ENCODE data around the gene TMEM18. TPM values are rescaled to one million over a fixed set of nuclear protein-coding genes. Genes with fewer than 3 reads are reported as not detected.

Gene TMEM18
- total RNA-seq, 2 experiments from 2014 or later, result 22.4 to 25.1 TPM

GRCh38 chr2:634636-635388 lies 42.4 kb downstream of the TMEM18 start:
- Mint-ChIP-seq H3K9me3 (no peaks in the 10 kb centered on the region), H3K27ac (no peak overlapping the region), H3K36me3 (ENCODE audit: low read depth) (no peaks in the 10 kb centered on the region), H3K4me3 (no peak overlapping the region), H3K27me3 (ENCODE audit: low read depth) (no peaks in the 10 kb centered on the region), H3K4me1 (ENCODE audit: low read depth) (peaks cover 5% of the 10 kb centered on the region)
- intact Hi-C loops (cut with micrococcal nuclease), result loop anchor here (5.0 to 10.0 kb wide), 2 partner anchors 200 to 463 kb away; no protein-coding TSS in a partner anchor
- CTCF ChIA-PET, result interaction anchor here (0.7 to 2.0 kb wide), 4 partner anchors 99 to 406 kb away, joined by 3 to 10 read pairs (median 4); no protein-coding TSS in a partner anchor
- no peak for DNase-seq

GRCh38 chr2:634041-634440 lies 43.2 kb downstream of the TMEM18 start:
- CTCF ChIA-PET, result interaction anchor here (1.6 kb wide), 1 partner anchor 104 kb away, joined by 4 read pairs; no protein-coding TSS in a partner anchor
- intact Hi-C loops (cut with micrococcal nuclease), result loop anchor here (10.0 kb wide), 1 partner anchor 199 kb away; no protein-coding TSS in a partner anchor

GRCh38 chr2:633371-633770 lies 43.8 kb downstream of the TMEM18 start:
- Mint-ChIP-seq H3K36me3 (ENCODE audit: low read depth) (no peaks in the 10 kb centered on the region), H3K4me3 (no peak overlapping the region), H3K4me1 (ENCODE audit: low read depth) (peaks cover 5% of the 10 kb centered on the region), H3K27ac (no peak overlapping the region), H3K9me3 (no peaks in the 10 kb centered on the region), H3K27me3 (ENCODE audit: low read depth) (no peaks in the 10 kb centered on the region)
- no peak for DNase-seq
- intact Hi-C loops (cut with micrococcal nuclease), result loop anchor here (10.0 kb wide), 1 partner anchor 199 kb away; no protein-coding TSS in a partner anchor
- CTCF ChIA-PET, result interaction anchor here (1.6 kb wide), 1 partner anchor 103 kb away, joined by 4 read pairs; no protein-coding TSS in a partner anchor

More at GRCh38 chr2:634041-634440, 43.2 kb downstream of the TMEM18 start:
- Mint-ChIP-seq H3K27ac (no peak overlapping the region), H3K9me3 (no peaks in the 10 kb centered on the region), H3K4me3 (no peak overlapping the region), H3K36me3 (ENCODE audit: low read depth) (no peaks in the 10 kb centered on the region), H3K27me3 (ENCODE audit: low read depth) (no peaks in the 10 kb centered on the region), H3K4me1 (ENCODE audit: low read depth) (peaks cover 5% of the 10 kb centered on the region)
- no peak for DNase-seq

GRCh38 chr2:632471-632870 lies 44.7 kb downstream of the TMEM18 start:
- H3K4me3 Mint-ChIP-seq, result no peak overlapping the region
- no peaks in the 10 kb centered on the region for H3K9me3 Mint-ChIP-seq
- H3K27me3 Mint-ChIP-seq (ENCODE audit: low read depth), result no peaks in the 10 kb centered on the region
- intact Hi-C loops (cut with micrococcal nuclease), result loop anchor here (10.0 kb wide), 1 partner anchor 198 kb away; no protein-coding TSS in a partner anchor
- H3K27ac Mint-ChIP-seq, result no peak overlapping the region
- no peaks in the 10 kb centered on the region for H3K36me3 Mint-ChIP-seq (ENCODE audit: low read depth)
- no peak for DNase-seq
- CTCF ChIA-PET, result interaction anchor here (0.7 kb wide), 2 partner anchors 9 to 568 kb away, joined by 3 to 5 read pairs; no protein-coding TSS in a partner anchor
- H3K4me1 Mint-ChIP-seq (ENCODE audit: low read depth), result peaks cover 5% of the 10 kb centered on the region

DNA sequence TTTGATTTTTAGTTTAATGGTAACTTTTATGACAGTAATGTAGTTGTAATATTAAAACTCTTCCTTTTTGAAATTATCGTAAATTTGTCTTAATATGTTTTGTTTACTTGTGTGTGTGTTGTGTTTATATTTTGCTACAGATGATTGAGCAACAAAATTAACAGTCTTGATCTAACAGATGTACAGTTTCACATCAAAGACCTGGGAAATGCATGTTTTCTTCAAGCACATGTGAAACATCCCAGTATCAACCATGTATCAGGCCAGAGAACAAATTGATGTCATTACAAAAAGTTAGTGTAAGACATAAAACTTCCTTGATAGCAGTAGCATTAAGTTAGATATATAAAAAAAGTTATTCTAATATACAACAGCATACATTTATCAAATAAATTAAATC lies 45.5 kb downstream of the TMEM18 start:
- no peak overlapping the region for H3K27ac Mint-ChIP-seq
- CTCF ChIA-PET, result interaction anchor here (0.7 kb wide), 2 partner anchors 8 to 80 kb away, joined by 3 to 5 read pairs; no protein-coding TSS in a partner anchor
- DNase-seq, result no peak
- intact Hi-C loops (cut with micrococcal nuclease), result loop anchor here (10.0 kb wide), 1 partner anchor 197 kb away; no protein-coding TSS in a partner anchor
- no peaks in the 10 kb centered on the region for H3K4me1 Mint-ChIP-seq (ENCODE audit: low read depth)
- no peaks in the 10 kb centered on the region for H3K36me3 Mint-ChIP-seq (ENCODE audit: low read depth)
- no peaks in the 10 kb centered on the region for H3K27me3 Mint-ChIP-seq (ENCODE audit: low read depth)
- H3K9me3 Mint-ChIP-seq, result no peaks in the 10 kb centered on the region
- no peak overlapping the region for H3K4me3 Mint-ChIP-seq

GRCh38 chr2:630451-631320 lies 46.5 kb downstream of the TMEM18 start:
- no peaks in the 10 kb centered on the region for H3K9me3 Mint-ChIP-seq
- intact Hi-C loops (cut with micrococcal nuclease), result loop anchor here (10.0 kb wide), 1 partner anchor 196 kb away; no protein-coding TSS in a partner anchor
- H3K4me3 Mint-ChIP-seq, result no peak overlapping the region
- H3K4me1 Mint-ChIP-seq (ENCODE audit: low read depth), result no peaks in the 10 kb centered on the region
- no peak for DNase-seq
- no peak overlapping the region for H3K27ac Mint-ChIP-seq
- CTCF ChIA-PET, result no interaction called here
- H3K27me3 Mint-ChIP-seq (ENCODE audit: low read depth), result no peaks in the 10 kb centered on the region
- H3K36me3 Mint-ChIP-seq (ENCODE audit: low read depth), result no peaks in the 10 kb centered on the region

- no peaks in the 10 kb centered on the region for H3K9me3 Mint-ChIP-seq
- no peaks in the 10 kb centered on the region for H3K4me1 Mint-ChIP-seq (ENCODE audit: low read depth)
- no peak overlapping the region for H3K4me3 Mint-ChIP-seq
- DNase-seq, result no peak
- intact Hi-C loops (cut with micrococcal nuclease), result loop anchor here (10.0 kb wide), 1 partner anchor 195 kb away; no protein-coding TSS in a partner anchor
- no peaks in the 10 kb centered on the region for H3K27me3 Mint-ChIP-seq (ENCODE audit: low read depth)
- no peak overlapping the region for H3K27ac Mint-ChIP-seq
- CTCF ChIA-PET, result no interaction called here
- H3K36me3 Mint-ChIP-seq (ENCODE audit: low read depth), result no peaks in the 10 kb centered on the region
Observed at GRCh38 chr2:629961-630360, 47.2 kb downstream of the TMEM18 start.

DNA sequence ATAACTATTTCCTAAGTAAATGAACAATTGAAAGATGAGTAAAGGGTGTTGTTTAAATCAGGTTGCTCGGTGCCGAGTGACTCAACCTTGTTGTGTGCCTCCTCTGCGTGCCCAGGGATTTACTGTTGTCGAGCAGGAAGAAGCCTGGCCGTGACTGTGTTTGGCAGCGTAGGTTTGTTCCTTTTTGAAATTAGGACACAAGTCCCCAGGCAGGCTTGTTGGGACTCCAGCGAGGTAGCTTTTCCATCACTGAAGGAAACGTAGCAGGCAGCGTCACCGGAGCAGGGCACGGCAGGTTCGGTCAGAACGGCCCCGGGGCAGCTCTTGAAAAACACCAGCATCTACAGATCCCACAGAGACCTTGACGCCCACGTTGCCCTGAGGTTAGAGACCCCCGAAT lies 48.6 kb downstream of the TMEM18 start:
- H3K27ac Mint-ChIP-seq, result no peak overlapping the region
- no peak for DNase-seq
- intact Hi-C loops (cut with micrococcal nuclease), result no loop called here
- H3K36me3 Mint-ChIP-seq (ENCODE audit: low read depth), result no peaks in the 10 kb centered on the region
- CTCF ChIA-PET, result no interaction called here
- no peaks in the 10 kb centered on the region for H3K4me1 Mint-ChIP-seq (ENCODE audit: low read depth)
- no peak overlapping the region for H3K4me3 Mint-ChIP-seq
- no peaks in the 10 kb centered on the region for H3K9me3 Mint-ChIP-seq
- H3K27me3 Mint-ChIP-seq (ENCODE audit: low read depth), result no peaks in the 10 kb centered on the region

DNA sequence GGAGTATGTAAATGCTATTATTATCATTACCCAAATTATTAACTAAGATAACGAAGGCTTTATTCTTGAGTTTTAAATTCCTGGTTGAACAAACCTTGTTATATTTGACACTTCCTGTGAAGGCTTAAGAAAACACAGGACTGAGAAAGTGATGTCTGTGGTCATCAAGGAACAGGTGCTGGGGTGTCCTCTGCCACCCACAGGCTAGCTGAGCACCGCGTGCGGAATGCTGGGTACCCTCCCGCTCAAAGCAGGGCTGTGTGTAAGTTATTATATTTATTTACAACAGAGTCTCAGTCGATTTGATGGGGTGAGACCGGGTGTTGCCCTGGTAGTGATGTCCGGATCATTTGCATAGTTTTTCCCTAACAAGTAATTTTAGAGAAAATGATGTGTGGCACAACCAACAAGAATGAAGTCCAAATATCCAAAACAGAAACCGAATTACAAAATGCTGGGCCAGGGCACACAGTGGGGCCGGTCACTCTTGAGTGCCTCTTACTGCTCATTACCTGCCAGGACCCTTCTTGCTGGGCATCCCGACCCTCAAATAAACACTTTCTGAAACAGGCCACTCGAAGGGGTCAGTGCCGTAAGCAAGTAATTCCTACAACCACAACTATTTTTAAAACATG lies 49.2 kb downstream of the TMEM18 start:
- no peaks in the 10 kb centered on the region for H3K36me3 Mint-ChIP-seq (ENCODE audit: low read depth)
- H3K27ac Mint-ChIP-seq, result no peak overlapping the region
- no peak for DNase-seq
- CTCF ChIA-PET, result no interaction called here
- no peak overlapping the region for H3K4me3 Mint-ChIP-seq
- intact Hi-C loops (cut with micrococcal nuclease), result no loop called here
- H3K27me3 Mint-ChIP-seq (ENCODE audit: low read depth), result no peaks in the 10 kb centered on the region
- H3K4me1 Mint-ChIP-seq (ENCODE audit: low read depth), result no peaks in the 10 kb centered on the region
- no peaks in the 10 kb centered on the region for H3K9me3 Mint-ChIP-seq

DNA sequence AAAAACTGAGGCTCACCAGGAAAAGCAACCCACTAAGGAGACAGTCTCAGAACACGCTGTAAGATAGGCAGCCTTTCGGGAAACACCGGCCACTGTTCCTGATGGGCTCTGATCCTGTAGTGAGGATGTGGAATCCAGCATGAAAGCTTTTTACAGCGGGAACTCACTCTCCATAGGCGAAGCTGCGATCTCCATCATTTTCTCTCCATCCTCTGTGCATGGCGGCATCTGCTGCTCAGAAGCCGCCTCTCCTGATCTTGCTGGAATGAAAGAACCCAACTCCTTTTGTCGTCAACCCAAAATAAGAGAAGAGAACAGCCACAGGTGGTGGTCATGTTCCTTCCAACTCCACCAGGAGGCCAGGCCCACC lies 49.9 kb downstream of the TMEM18 start:
- DNase-seq, result no peak
- H3K4me1 Mint-ChIP-seq (ENCODE audit: low read depth), result no peaks in the 10 kb centered on the region
- CTCF ChIA-PET, result no interaction called here

GRCh38 chr2:626491-627339 lies 50.5 kb downstream of the TMEM18 start:
- H3K36me3 Mint-ChIP-seq (ENCODE audit: low read depth), result no peaks in the 10 kb centered on the region
- CTCF ChIA-PET, result no interaction called here
- no peaks in the 10 kb centered on the region for H3K4me1 Mint-ChIP-seq (ENCODE audit: low read depth)

More for the DNA sequence above, 49.9 kb downstream of the TMEM18 start:
- Mint-ChIP-seq H3K9me3 (no peaks in the 10 kb centered on the region), H3K4me3 (no peak overlapping the region), H3K27ac (no peak overlapping the region), H3K27me3 (ENCODE audit: low read depth) (no peaks in the 10 kb centered on the region), H3K36me3 (ENCODE audit: low read depth) (no peaks in the 10 kb centered on the region)
- intact Hi-C loops (cut with micrococcal nuclease), result no loop called here

More at GRCh38 chr2:626491-627339, 50.5 kb downstream of the TMEM18 start:
- Mint-ChIP-seq H3K27me3 (ENCODE audit: low read depth) (no peaks in the 10 kb centered on the region), H3K9me3 (no peaks in the 10 kb centered on the region), H3K4me3 (no peak overlapping the region), H3K27ac (no peak overlapping the region)
- intact Hi-C loops (cut with micrococcal nuclease), result no loop called here
- DNase-seq, result no peak

Measured in activated naive CD4-positive, alpha-beta T cell treated with anti-CD3 and anti-CD28 coated beads for 36 hours (primary cell).